ENCODE results near the gene ANKMY1. TPM values are rescaled to one million over a fixed set of nuclear protein-coding genes. Genes with fewer than 3 reads are reported as not detected.

ANKMY1 gene
- total RNA-seq, 1 experiment from 2014 or later: 30.8 TPM

- H3K4me1 ChIP-seq (ENCODE audit: low read length): no peaks in the 10 kb centered on the region
- peaks cover 6% of the 10 kb centered on the region; the same call in 1 of the 2 replicates for H4K20me1 ChIP-seq (ENCODE audit: insufficient read depth, low read depth, low read length)
- no peak overlapping the region for H2AFZ ChIP-seq (ENCODE audit: low read length)
- no peaks in the 10 kb centered on the region for H3K36me3 ChIP-seq (ENCODE audit: insufficient read depth, low read length)
- no peak overlapping the region for H3K9ac ChIP-seq (ENCODE audit: low read length)
- no peaks in the 10 kb centered on the region for H3K9me3 ChIP-seq (ENCODE audit: low read length)
- H3K27me3 ChIP-seq (ENCODE audit: low read length): no peaks in the 10 kb centered on the region
- DNase-seq: no peak
- no peak overlapping the region for H3K27ac ChIP-seq (ENCODE audit: low read length)
- H3K4me3 ChIP-seq (ENCODE audit: low read length): no peak overlapping the region
- H3K4me2 ChIP-seq (ENCODE audit: low read depth, low read length, poor library complexity, severe bottlenecking): no peak overlapping the region
- H3K9me2 ChIP-seq (replicated peaks; ENCODE audit: insufficient read depth, low read length): no peaks in the 10 kb centered on the region
- no peaks in the 10 kb centered on the region for H3K79me2 ChIP-seq (ENCODE audit: low read length)
Observed at GRCh38 chr2:240457223-240458043, 100.4 kb downstream of the ANKMY1 start.

GRCh38 chr2:240456447-240457222 is 101.2 kb downstream of the ANKMY1 start:
- H3K4me1 ChIP-seq (ENCODE audit: low read length): no peaks in the 10 kb centered on the region

GRCh38 chr2:240455647-240456446 is 101.9 kb downstream of the ANKMY1 start:
- Histone ChIP-seq H4K20me1 (ENCODE audit: insufficient read depth, low read depth, low read length) (peaks cover 6% of the 10 kb centered on the region; the same call in 1 of the 2 replicates), H2AFZ (ENCODE audit: low read length) (no peak overlapping the region), H3K4me2 (ENCODE audit: low read depth, low read length, poor library complexity, severe bottlenecking) (no peak overlapping the region), H3K9ac (ENCODE audit: low read length) (no peak overlapping the region), H3K27me3 (ENCODE audit: low read length) (no peaks in the 10 kb centered on the region), H3K36me3 (ENCODE audit: insufficient read depth, low read length) (no peaks in the 10 kb centered on the region), H3K4me1 (ENCODE audit: low read length) (peaks cover 2% of the 10 kb centered on the region; the same call in 1 of the 2 replicates), H3K9me3 (ENCODE audit: low read length) (no peaks in the 10 kb centered on the region), H3K27ac (ENCODE audit: low read length) (no peak overlapping the region), H3K9me2 (replicated peaks; ENCODE audit: insufficient read depth, low read length) (no peaks in the 10 kb centered on the region), H3K79me2 (ENCODE audit: low read length) (no peaks in the 10 kb centered on the region), H3K4me3 (ENCODE audit: low read length) (no peak overlapping the region)
- DNase-seq: no peak

More at GRCh38 chr2:240456447-240457222, 101.2 kb downstream of the ANKMY1 start:
- no peaks in the 10 kb centered on the region for H3K9me3 ChIP-seq (ENCODE audit: low read length)
- H3K4me3 ChIP-seq (ENCODE audit: low read length): no peak overlapping the region
- no peaks in the 10 kb centered on the region for H3K36me3 ChIP-seq (ENCODE audit: insufficient read depth, low read length)
- peaks cover 6% of the 10 kb centered on the region; the same call in 1 of the 2 replicates for H4K20me1 ChIP-seq (ENCODE audit: insufficient read depth, low read depth, low read length)
- no peak overlapping the region for H3K27ac ChIP-seq (ENCODE audit: low read length)
- no peaks in the 10 kb centered on the region for H3K9me2 ChIP-seq (replicated peaks; ENCODE audit: insufficient read depth, low read length)
- DNase-seq: no peak
- no peak overlapping the region for H3K4me2 ChIP-seq (ENCODE audit: low read depth, low read length, poor library complexity, severe bottlenecking)
- H3K27me3 ChIP-seq (ENCODE audit: low read length): no peaks in the 10 kb centered on the region
- H3K9ac ChIP-seq (ENCODE audit: low read length): no peak overlapping the region
- H2AFZ ChIP-seq (ENCODE audit: low read length): no peak overlapping the region
- H3K79me2 ChIP-seq (ENCODE audit: low read length): no peaks in the 10 kb centered on the region

- Histone ChIP-seq H3K4me1 (ENCODE audit: low read length) (peaks cover 8% of the 10 kb centered on the region), H4K20me1 (ENCODE audit: insufficient read depth, low read depth, low read length) (peaks cover 10% of the 10 kb centered on the region; the same call in 1 of the 2 replicates), H3K27ac (ENCODE audit: low read length) (no peak overlapping the region), H3K27me3 (ENCODE audit: low read length) (no peaks in the 10 kb centered on the region), H3K4me2 (ENCODE audit: low read depth, low read length, poor library complexity, severe bottlenecking) (no peak overlapping the region), H3K79me2 (ENCODE audit: low read length) (no peaks in the 10 kb centered on the region), H3K9me3 (ENCODE audit: low read length) (no peaks in the 10 kb centered on the region), H3K36me3 (ENCODE audit: insufficient read depth, low read length) (no peaks in the 10 kb centered on the region), H3K9ac (ENCODE audit: low read length) (no peak overlapping the region), H3K4me3 (ENCODE audit: low read length) (no peak overlapping the region), H2AFZ (ENCODE audit: low read length) (no peak overlapping the region), H3K9me2 (replicated peaks; ENCODE audit: insufficient read depth, low read length) (no peaks in the 10 kb centered on the region)
- DNase-seq: no peak
Observed at GRCh38 chr2:240455272-240455646, 102.5 kb downstream of the ANKMY1 start.

- no peaks in the 10 kb centered on the region for H3K36me3 ChIP-seq (ENCODE audit: insufficient read depth, low read length)
- no peak overlapping the region for H3K27ac ChIP-seq (ENCODE audit: low read length)
- H3K79me2 ChIP-seq (ENCODE audit: low read length): no peaks in the 10 kb centered on the region
- H3K9me3 ChIP-seq (ENCODE audit: low read length): no peaks in the 10 kb centered on the region
- no peak overlapping the region for H3K4me3 ChIP-seq (ENCODE audit: low read length)
- H3K4me1 ChIP-seq (ENCODE audit: low read length): peaks cover 14% of the 10 kb centered on the region
- H4K20me1 ChIP-seq (ENCODE audit: insufficient read depth, low read depth, low read length): peaks cover 12% of the 10 kb centered on the region; the same call in 1 of the 2 replicates
- no peak for DNase-seq
- H2AFZ ChIP-seq (ENCODE audit: low read length): no peak overlapping the region
- no peaks in the 10 kb centered on the region for H3K9me2 ChIP-seq (replicated peaks; ENCODE audit: insufficient read depth, low read length)
- H3K27me3 ChIP-seq (ENCODE audit: low read length): no peaks in the 10 kb centered on the region
- no peak overlapping the region for H3K4me2 ChIP-seq (ENCODE audit: low read depth, low read length, poor library complexity, severe bottlenecking)
- no peak overlapping the region for H3K9ac ChIP-seq (ENCODE audit: low read length)
Observed at GRCh38 chr2:240454106-240454901, 103.5 kb downstream of the ANKMY1 start.

GRCh38 chr2:240453461-240454105 is 104.2 kb downstream of the ANKMY1 start:
- Histone ChIP-seq H3K27me3 (ENCODE audit: low read length) (no peaks in the 10 kb centered on the region), H3K9me3 (ENCODE audit: low read length) (no peaks in the 10 kb centered on the region), H2AFZ (ENCODE audit: low read length) (no peak overlapping the region), H3K9me2 (replicated peaks; ENCODE audit: insufficient read depth, low read length) (no peaks in the 10 kb centered on the region), H3K36me3 (ENCODE audit: insufficient read depth, low read length) (no peaks in the 10 kb centered on the region), H3K4me2 (ENCODE audit: low read depth, low read length, poor library complexity, severe bottlenecking) (no peak overlapping the region), H3K27ac (ENCODE audit: low read length) (no peak overlapping the region), H4K20me1 (ENCODE audit: insufficient read depth, low read depth, low read length) (peaks cover 12% of the 10 kb centered on the region; the same call in 1 of the 2 replicates), H3K79me2 (ENCODE audit: low read length) (no peaks in the 10 kb centered on the region), H3K4me3 (ENCODE audit: low read length) (no peak overlapping the region), H3K4me1 (ENCODE audit: low read length) (peaks cover 14% of the 10 kb centered on the region), H3K9ac (ENCODE audit: low read length) (no peak overlapping the region)
- no peak for DNase-seq

Data from Karpas-422 (cell line).